ENCODE data around the gene BCKDHA.
"Not testable (repeated sequence)": the region's sequence is repeated elsewhere in the genome, so short reads cannot be mapped to it uniquely, and the experiment has no call there.

Gene BCKDHA

GRCh38 chr19:41366089-41366488 lies 31.5 kb upstream of the BCKDHA start:
- DNase-seq (ENCODE audit: low spot score): no peak

GRCh38 chr19:41367848-41368301 lies 29.7 kb upstream of the BCKDHA start:
- peak; percentile 46 for DNase-seq (ENCODE audit: low spot score)

- DNase-seq (ENCODE audit: low spot score): no peak
These were observed 27.8 kb upstream of the BCKDHA start for GRCh38 chr19:41369769-41370168.

- not testable (repeated sequence) for DNase-seq (ENCODE audit: low spot score)
These were observed 26.5 kb upstream of the BCKDHA start for GRCh38 chr19:41371119-41371518.

- DNase-seq (ENCODE audit: low spot score): no peak
These were observed 26.1 kb upstream of the BCKDHA start for GRCh38 chr19:41371541-41371940.

GRCh38 chr19:41372501-41372900 lies 25.1 kb upstream of the BCKDHA start:
- no peak for DNase-seq (ENCODE audit: low spot score)

GRCh38 chr19:41373993-41374392 lies 23.6 kb upstream of the BCKDHA start:
- no peak for DNase-seq (ENCODE audit: low spot score)

GRCh38 chr19:41376241-41376997 lies 21.2 kb upstream of the BCKDHA start, which contains the start of gene TMEM91:
TSS of gene TMEM91 (plus strand) at chr19:41376533. CDS start at chr19:41378310, 1,777 bp downstream.
- no peak for DNase-seq (ENCODE audit: low spot score)

GRCh38 chr19:41376998-41377365 lies 20.6 kb upstream of the BCKDHA start:
- no peak for DNase-seq (ENCODE audit: low spot score)

GRCh38 chr19:41377977-41378709 lies 19.5 kb upstream of the BCKDHA start:
- DNase-seq (ENCODE audit: low spot score): no peak

GRCh38 chr19:41381536-41381935 lies 16.1 kb upstream of the BCKDHA start:
- not testable (repeated sequence) for DNase-seq (ENCODE audit: low spot score)

GRCh38 chr19:41384351-41384750 lies 13.3 kb upstream of the BCKDHA start:
- no peak for DNase-seq (ENCODE audit: low spot score)

- DNase-seq (ENCODE audit: low spot score): no peak
These were observed 11.2 kb upstream of the BCKDHA start for GRCh38 chr19:41386442-41386841.

GRCh38 chr19:41391618-41392017 lies 6.0 kb upstream of the BCKDHA start:
- no peak for DNase-seq (ENCODE audit: low spot score)

GRCh38 chr19:41392775-41393174 lies 4.8 kb upstream of the BCKDHA start:
- no peak for DNase-seq (ENCODE audit: low spot score)

- no peak for DNase-seq (ENCODE audit: low spot score)
These were observed 2.3 kb upstream of the BCKDHA start for GRCh38 chr19:41395355-41395754.

GRCh38 chr19:41398050-41398418 lies 416 bp downstream of the BCKDHA start:
- DNase-seq (ENCODE audit: low spot score): no peak

- DNase-seq (ENCODE audit: low spot score): no peak
These were observed 980 bp downstream of the BCKDHA start for GRCh38 chr19:41398598-41398997.

- no peak for DNase-seq (ENCODE audit: low spot score)
These were observed 1.5 kb downstream of the BCKDHA start for GRCh38 chr19:41399091-41399490.

- DNase-seq (ENCODE audit: low spot score): no peak
These were observed 1.9 kb downstream of the BCKDHA start for GRCh38 chr19:41399525-41399924.

GRCh38 chr19:41401483-41401882 lies 3.9 kb downstream of the BCKDHA start:
- DNase-seq (ENCODE audit: low spot score): no peak

- DNase-seq (ENCODE audit: low spot score): no peak
These were observed 4.4 kb downstream of the BCKDHA start for GRCh38 chr19:41402010-41402409.

- no peak for DNase-seq (ENCODE audit: low spot score)
These were observed 5.8 kb downstream of the BCKDHA start for GRCh38 chr19:41403181-41403970.

Data from hematopoietic multipotent progenitor cell treated with erythropoietin and hydrocortisone succinate and interleukin-3 and kit ligand, for 15 days (in vitro differentiated cells).